Karpas-422 (cell line): ENCODE results near the gene EPC1. TPM values are rescaled to one million over a fixed set of nuclear protein-coding genes. Genes with fewer than 3 reads are reported as not detected.
A peak's percentile ranks its signal among the peaks of the same experiment; 100 is the strongest.

ENCODE experiments used
- DNase-seq: peaks from one replicate; pipeline ENCODE4 v3.0.0-alpha.2; 2015
- H2AFZ ChIP-seq: fragments of 200-600 bp; sonication (generic); 2 replicates; pipeline ENCODE4 v1.6.1; 2014; ENCODE audit warnings: antibody characterized with exemption, low read length, mixed read lengths
- H3K27ac ChIP-seq: fragments of 200-600 bp; sonication (generic); 2 replicates; pipeline ENCODE4 v1.5.1; 2014; ENCODE audit warnings: mild to moderate bottlenecking, low read length, moderate library complexity
- H3K27me3 ChIP-seq: fragments of 200-600 bp; sonication (generic); 2 replicates; pipeline ENCODE4 v1.6.1; 2014; ENCODE audit warnings: low read length, mixed read lengths
- H3K36me3 ChIP-seq: fragments of 200-600 bp; sonication (generic); 2 replicates; pipeline ENCODE4 v1.6.1; 2014; ENCODE audit warnings: low read length, mixed read lengths; ENCODE audit not compliant: insufficient read depth
- H3K4me1 ChIP-seq: fragments of 200-600 bp; sonication (generic); 2 replicates; pipeline ENCODE4 v1.6.1; 2014; ENCODE audit warnings: mild to moderate bottlenecking, low read length, mixed read lengths
- H3K4me2 ChIP-seq: fragments of 200-600 bp; sonication (generic); 2 replicates; pipeline ENCODE4 v1.6.1; 2014; ENCODE audit warnings: low read length, low read depth, mild to moderate bottlenecking; ENCODE audit not compliant: poor library complexity, severe bottlenecking
- H3K4me3 ChIP-seq: fragments of 200-600 bp; sonication (generic); 2 replicates; pipeline ENCODE4 v1.5.1; 2014; ENCODE audit warnings: mild to moderate bottlenecking, antibody characterized with exemption, low read length, mixed read lengths
- H3K79me2 ChIP-seq: fragments of 200-600 bp; sonication (generic); 2 replicates; pipeline ENCODE4 v1.6.1; 2014; ENCODE audit warnings: mild to moderate bottlenecking, low read length, mixed read lengths
- H3K9ac ChIP-seq: fragments of 200-600 bp; sonication (generic); 2 replicates; pipeline ENCODE4 v1.6.0; 2014; ENCODE audit warnings: low read length
- H3K9me2 ChIP-seq: fragments of 200-600 bp; sonication (generic), shearing (Covaris generic); replicated peaks from 2 replicates; pipeline ENCODE4 v1.6.0; 2014; ENCODE audit warnings: mild to moderate bottlenecking, low read length, moderate library complexity; ENCODE audit not compliant: insufficient read depth
- H3K9me3 ChIP-seq: fragments of 300-700, 200-600 bp; sonication (generic); 2 replicates; pipeline ENCODE4 v1.6.1; 2014; ENCODE audit warnings: low read length, mixed read lengths
- H4K20me1 ChIP-seq: fragments of 200-600 bp; sonication (generic); 2 replicates; pipeline ENCODE4 v1.6.1; 2014; ENCODE audit warnings: mild to moderate bottlenecking, antibody characterized with exemption, low read length, low read depth; ENCODE audit not compliant: insufficient read depth
- total RNA-seq: library from RNA; depleted of rRNA; stranded (reverse); fragments of >200 nt; shearing (Covaris generic); gene quantifications from 2 replicates; pipeline ENCODE4 v1.2.3, GENCODE V29; 2014; ENCODE audit warnings: low replicate concordance

Gene EPC1
- total RNA-seq, 1 experiment from 2014 or later: 56.9 TPM

DNA sequence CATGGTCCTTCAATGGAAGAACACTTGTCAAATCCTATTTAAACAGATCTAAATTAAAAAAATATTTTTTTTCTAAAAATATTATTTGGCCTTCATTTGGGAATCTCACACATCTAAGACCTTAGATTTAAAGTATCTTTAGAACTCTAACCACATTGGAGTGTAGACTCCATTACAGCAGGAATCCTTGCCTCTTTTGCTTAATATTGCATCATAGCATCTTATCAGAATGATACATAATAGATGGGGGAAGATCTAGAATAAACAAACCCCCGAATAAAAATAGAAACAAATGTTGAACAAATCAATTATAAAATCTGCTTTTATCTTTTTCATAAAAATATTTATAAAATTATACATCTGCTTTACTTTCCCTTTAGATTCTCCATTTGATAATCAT lies 27.6 kb upstream of the EPC1 start:
- H3K9me2 ChIP-seq: no peaks in the 10 kb centered on the region
- peaks cover 35% of the 10 kb centered on the region for H3K4me1 ChIP-seq
- no peak overlapping the region for H3K9ac ChIP-seq
- H3K27ac ChIP-seq: peak overlapping the region; percentile 21; the same call in 1 of the 2 replicates
- no peaks in the 10 kb centered on the region for H3K9me3 ChIP-seq
- H4K20me1 ChIP-seq: no peaks in the 10 kb centered on the region
- no peaks in the 10 kb centered on the region for H3K27me3 ChIP-seq
- H2AFZ ChIP-seq: no peak overlapping the region
- peak overlapping the region; percentile 99 for H3K4me2 ChIP-seq
- no peak for DNase-seq
- H3K79me2 ChIP-seq: peaks cover 88% of the 10 kb centered on the region
- peaks cover 13% of the 10 kb centered on the region; the same call in 1 of the 2 replicates for H3K36me3 ChIP-seq
- no peak overlapping the region for H3K4me3 ChIP-seq

DNA sequence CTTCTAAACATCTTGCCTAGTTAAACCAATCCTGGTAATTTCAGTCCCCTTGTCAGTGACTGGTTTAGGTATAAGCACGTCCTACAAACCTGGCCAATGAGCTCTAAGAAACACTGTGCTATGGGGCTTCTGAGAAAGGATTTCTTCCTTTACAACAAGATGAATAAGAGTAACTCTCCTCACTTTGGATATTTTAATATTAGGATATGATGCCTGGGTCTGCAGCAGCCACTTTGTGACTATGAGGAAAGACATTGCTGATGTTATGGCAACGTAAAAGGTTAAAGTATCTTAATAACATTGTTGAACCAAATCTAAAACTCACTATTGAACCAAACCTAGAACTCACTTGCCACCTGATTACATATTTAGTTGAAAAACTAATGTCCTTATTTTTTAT lies 26.5 kb upstream of the EPC1 start:
- H3K79me2 ChIP-seq: peaks cover 98% of the 10 kb centered on the region
- H3K27me3 ChIP-seq: no peaks in the 10 kb centered on the region
- H3K4me2 ChIP-seq: no peak overlapping the region
- peaks cover 37% of the 10 kb centered on the region for H3K4me1 ChIP-seq
- H3K9me3 ChIP-seq: no peaks in the 10 kb centered on the region
- peaks cover 13% of the 10 kb centered on the region; the same call in 1 of the 2 replicates for H3K36me3 ChIP-seq
- H2AFZ ChIP-seq: no peak overlapping the region
- H3K4me3 ChIP-seq: no peak overlapping the region
- no peak overlapping the region for H3K9ac ChIP-seq
- H3K27ac ChIP-seq: no peak overlapping the region
- H3K9me2 ChIP-seq: no peaks in the 10 kb centered on the region
- no peak for DNase-seq
- no peaks in the 10 kb centered on the region for H4K20me1 ChIP-seq

DNA sequence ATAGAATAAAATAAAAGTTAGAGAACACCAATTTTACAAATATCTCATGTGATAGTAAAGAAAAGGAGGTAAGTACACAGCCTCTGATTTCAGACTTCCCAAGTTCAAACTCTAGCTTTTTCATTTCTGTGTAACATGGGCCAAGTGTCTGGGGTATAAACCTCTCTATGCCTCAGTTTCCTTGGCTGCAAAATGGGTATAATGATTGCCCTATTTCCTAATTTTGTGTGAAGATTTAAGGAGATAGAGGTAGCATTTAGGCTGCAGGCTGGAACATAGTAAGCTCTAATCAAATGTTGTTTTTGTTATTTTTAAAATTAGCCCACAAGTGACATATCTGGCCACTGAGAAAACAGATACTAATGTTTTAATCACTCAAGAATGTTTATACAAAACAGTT lies 26.1 kb upstream of the EPC1 start:
- Histone ChIP-seq H3K79me2 (peaks cover 99% of the 10 kb centered on the region), H3K9me2 (no peaks in the 10 kb centered on the region), H3K9me3 (no peaks in the 10 kb centered on the region), H3K4me2 (no peak overlapping the region), H3K36me3 (peaks cover 13% of the 10 kb centered on the region; the same call in 1 of the 2 replicates), H3K4me1 (peaks cover 41% of the 10 kb centered on the region), H2AFZ (no peak overlapping the region), H4K20me1 (no peaks in the 10 kb centered on the region), H3K27ac (no peak overlapping the region), H3K4me3 (no peak overlapping the region), H3K9ac (no peak overlapping the region), H3K27me3 (no peaks in the 10 kb centered on the region)
- DNase-seq: no peak

DNA sequence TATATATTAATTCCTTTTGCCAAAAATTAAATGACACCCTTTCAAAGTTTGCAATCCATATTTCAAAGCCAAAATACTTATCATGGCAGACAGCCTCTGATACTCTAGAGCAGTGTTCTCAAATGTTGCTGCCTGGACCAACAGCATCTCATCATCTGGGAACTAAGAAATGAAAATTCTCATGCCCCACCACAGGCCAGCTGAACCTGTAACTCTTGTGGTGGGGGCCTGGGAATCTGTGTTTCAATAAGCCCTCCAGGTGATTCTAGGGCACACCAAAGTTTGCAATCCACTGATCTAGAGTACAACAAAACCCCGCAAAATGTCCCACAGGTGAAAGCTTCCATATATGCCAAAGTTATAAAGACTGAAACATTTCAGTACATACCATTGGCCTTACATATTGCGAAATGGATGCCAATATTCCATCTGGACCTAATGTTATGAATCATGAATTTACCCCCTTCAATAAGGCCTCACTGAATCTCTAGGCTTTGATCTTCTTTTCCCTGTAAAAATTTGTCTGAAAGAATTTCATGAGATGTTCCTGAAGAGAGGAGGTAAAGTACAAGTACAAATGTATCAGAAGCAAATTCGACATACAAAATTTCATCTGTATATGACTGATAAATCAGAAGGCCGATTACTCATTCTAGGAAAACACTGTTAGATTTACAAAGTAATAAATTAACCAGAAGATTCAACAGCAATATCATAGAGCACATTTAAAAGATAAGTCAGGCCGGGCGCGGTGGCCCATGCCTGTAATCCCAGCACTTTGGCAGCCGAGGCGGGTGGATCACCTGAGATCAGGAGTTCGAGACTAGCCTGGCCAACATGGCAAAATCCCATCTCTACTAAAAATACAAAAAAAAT lies 25.3 kb upstream of the EPC1 start:
- no peak overlapping the region for H3K27ac ChIP-seq

DNA sequence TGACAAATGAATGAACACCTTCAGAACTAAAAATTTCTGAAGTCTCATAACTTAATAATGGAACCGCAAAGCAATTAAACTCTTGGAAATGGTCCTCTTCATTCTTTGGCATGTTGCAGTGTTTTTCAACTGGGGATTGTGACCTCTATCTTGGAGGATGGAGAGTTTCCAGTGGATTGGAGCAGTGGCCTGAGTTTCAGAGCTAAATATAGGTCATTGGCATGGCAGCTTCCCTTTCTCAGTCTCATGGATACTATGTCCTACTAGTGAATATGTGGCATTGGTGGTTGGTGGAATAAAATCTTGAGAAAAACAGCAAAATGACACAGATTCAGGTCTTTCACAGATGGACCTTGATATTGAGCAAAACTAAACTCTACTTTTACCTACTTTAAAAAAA lies 24.1 kb upstream of the EPC1 start:
- Histone ChIP-seq H3K36me3 (peaks cover 13% of the 10 kb centered on the region; the same call in 1 of the 2 replicates), H3K27ac (no peak overlapping the region), H2AFZ (no peak overlapping the region), H3K4me3 (no peak overlapping the region), H3K9me2 (no peaks in the 10 kb centered on the region), H3K79me2 (peaks cover 99% of the 10 kb centered on the region), H3K27me3 (no peaks in the 10 kb centered on the region), H3K9ac (no peak overlapping the region), H3K4me2 (no peak overlapping the region), H3K9me3 (no peaks in the 10 kb centered on the region), H4K20me1 (no peaks in the 10 kb centered on the region), H3K4me1 (peaks cover 42% of the 10 kb centered on the region)
- DNase-seq: no peak

More for the DNA sequence above, 25.3 kb upstream of the EPC1 start:
- H3K79me2 ChIP-seq: peaks cover 99% of the 10 kb centered on the region
- H3K9me3 ChIP-seq: no peaks in the 10 kb centered on the region
- no peak overlapping the region for H2AFZ ChIP-seq
- H3K4me3 ChIP-seq: no peak overlapping the region
- H3K9me2 ChIP-seq: no peaks in the 10 kb centered on the region
- no peaks in the 10 kb centered on the region for H4K20me1 ChIP-seq
- peaks cover 13% of the 10 kb centered on the region; the same call in 1 of the 2 replicates for H3K36me3 ChIP-seq
- H3K27me3 ChIP-seq: no peaks in the 10 kb centered on the region
- H3K9ac ChIP-seq: no peak overlapping the region
- H3K4me2 ChIP-seq: no peak overlapping the region
- DNase-seq: no peak
- H3K4me1 ChIP-seq: peaks cover 47% of the 10 kb centered on the region

DNA sequence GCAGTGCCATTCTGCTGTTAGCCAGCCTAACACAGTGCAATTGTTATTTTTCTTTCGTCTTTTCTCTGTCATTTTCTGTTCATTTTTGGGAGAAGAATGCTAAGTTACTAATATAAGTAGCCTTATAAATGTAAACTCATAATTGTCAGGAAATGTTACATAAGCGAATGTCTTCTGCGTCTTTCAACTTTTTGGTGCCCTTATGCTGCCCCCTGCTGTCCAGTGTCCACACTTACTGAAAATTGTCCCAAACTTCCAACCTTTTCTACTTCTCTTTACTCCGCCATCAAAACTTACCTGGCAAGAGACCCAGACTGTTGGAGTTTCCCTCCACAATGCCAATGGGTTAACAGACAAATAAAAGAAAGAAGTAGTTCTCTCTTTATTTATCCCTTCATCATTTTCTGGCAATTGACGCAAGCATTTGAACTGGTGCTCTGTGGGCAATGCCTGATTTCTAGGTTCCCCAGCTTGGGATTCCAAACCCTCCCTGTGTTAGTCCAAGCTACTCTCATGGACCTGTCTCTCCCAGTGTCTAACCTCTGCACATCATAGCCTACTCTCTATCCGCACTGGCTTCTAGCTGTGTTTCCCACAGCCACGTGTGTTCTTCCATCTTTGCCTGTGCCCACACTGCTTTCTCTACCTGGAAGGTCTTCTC lies 21.0 kb upstream of the EPC1 start:
- Histone ChIP-seq H3K4me1 (peaks cover 24% of the 10 kb centered on the region), H3K27ac (0 out of 2 replicates have a peak overlapping the region, but pooled peaks have one; percentile 16), H3K4me2 (peak overlapping the region; percentile 43), H3K36me3 (0 out of 2 replicates have a peak, but pooled peaks cover 4% of the 10 kb centered on the region), H3K9ac (peak overlapping the region; percentile 28; the same call in 1 of the 2 replicates), H3K79me2 (peaks cover 99% of the 10 kb centered on the region), H3K9me2 (no peaks in the 10 kb centered on the region), H3K4me3 (no peak overlapping the region), H4K20me1 (no peaks in the 10 kb centered on the region), H3K27me3 (no peaks in the 10 kb centered on the region), H3K9me3 (no peaks in the 10 kb centered on the region), H2AFZ (no peak overlapping the region)
- DNase-seq: peak; percentile 90

DNA sequence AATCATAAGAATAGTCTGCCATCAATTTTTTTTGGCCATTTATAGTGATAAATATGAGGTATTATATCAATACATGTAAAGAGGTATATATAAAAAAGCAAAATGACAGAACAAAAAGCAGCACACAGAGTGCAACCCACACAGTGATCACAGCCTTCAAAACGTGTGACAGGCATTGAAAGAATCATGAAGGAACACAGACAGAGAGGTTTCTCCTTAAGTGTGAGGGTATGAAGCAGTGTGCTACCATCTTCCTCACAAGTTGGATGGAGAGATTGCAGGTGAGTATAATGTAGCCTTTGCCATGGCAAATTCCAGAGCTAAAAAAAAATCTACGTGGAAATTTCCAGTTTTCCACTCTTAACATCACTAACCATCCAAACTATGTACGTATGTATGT lies 19.6 kb upstream of the EPC1 start:
- no peaks in the 10 kb centered on the region for H3K9me3 ChIP-seq
- no peaks in the 10 kb centered on the region for H4K20me1 ChIP-seq
- H2AFZ ChIP-seq: no peak overlapping the region
- no peak overlapping the region for H3K4me3 ChIP-seq
- no peaks in the 10 kb centered on the region for H3K36me3 ChIP-seq
- no peak overlapping the region for H3K9ac ChIP-seq
- H3K27ac ChIP-seq: no peak overlapping the region
- H3K27me3 ChIP-seq: no peaks in the 10 kb centered on the region
- H3K4me2 ChIP-seq: no peak overlapping the region
- H3K4me1 ChIP-seq: peaks cover 24% of the 10 kb centered on the region
- H3K9me2 ChIP-seq: no peaks in the 10 kb centered on the region
- H3K79me2 ChIP-seq: peaks cover 99% of the 10 kb centered on the region
- DNase-seq: no peak

DNA sequence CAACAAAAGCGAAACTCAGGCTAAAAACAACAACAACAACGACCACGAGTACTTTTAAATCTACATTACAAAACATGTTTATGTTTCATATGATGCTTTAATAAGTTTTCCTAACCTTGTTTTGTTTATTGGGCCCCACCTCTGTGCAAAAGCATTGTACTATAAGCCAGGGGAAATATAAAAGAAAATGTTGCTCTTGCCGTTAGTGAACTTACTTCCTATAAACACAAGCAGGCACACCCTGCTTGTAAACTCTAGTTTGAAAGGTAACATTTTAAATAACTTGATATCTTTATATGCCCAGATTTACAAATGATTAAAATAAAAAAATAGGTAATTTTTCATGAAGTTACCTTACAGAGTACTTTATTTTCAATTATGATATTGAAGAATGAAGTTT lies 19.2 kb upstream of the EPC1 start:
- Histone ChIP-seq H3K79me2 (peaks cover 99% of the 10 kb centered on the region), H3K4me2 (no peak overlapping the region), H3K4me3 (no peak overlapping the region), H3K9me3 (no peaks in the 10 kb centered on the region), H3K9ac (no peak overlapping the region), H3K36me3 (no peaks in the 10 kb centered on the region), H4K20me1 (no peaks in the 10 kb centered on the region), H3K27ac (no peak overlapping the region), H2AFZ (no peak overlapping the region), H3K27me3 (no peaks in the 10 kb centered on the region), H3K9me2 (no peaks in the 10 kb centered on the region), H3K4me1 (peaks cover 24% of the 10 kb centered on the region)
- no peak for DNase-seq
